HG02943 (cell line): Measurements from ENCODE around the gene DEXI.

ENCODE experiments used
- ATAC-seq: cut with Tn5 transposase; IDR thresholded peaks from one replicate; pipeline ENCODE4 v1.9.1; 2021; ENCODE audit warnings: mild to moderate bottlenecking, low read depth, moderate library complexity; ENCODE audit not compliant: unreplicated experiment

The DEXI gene

DNA sequence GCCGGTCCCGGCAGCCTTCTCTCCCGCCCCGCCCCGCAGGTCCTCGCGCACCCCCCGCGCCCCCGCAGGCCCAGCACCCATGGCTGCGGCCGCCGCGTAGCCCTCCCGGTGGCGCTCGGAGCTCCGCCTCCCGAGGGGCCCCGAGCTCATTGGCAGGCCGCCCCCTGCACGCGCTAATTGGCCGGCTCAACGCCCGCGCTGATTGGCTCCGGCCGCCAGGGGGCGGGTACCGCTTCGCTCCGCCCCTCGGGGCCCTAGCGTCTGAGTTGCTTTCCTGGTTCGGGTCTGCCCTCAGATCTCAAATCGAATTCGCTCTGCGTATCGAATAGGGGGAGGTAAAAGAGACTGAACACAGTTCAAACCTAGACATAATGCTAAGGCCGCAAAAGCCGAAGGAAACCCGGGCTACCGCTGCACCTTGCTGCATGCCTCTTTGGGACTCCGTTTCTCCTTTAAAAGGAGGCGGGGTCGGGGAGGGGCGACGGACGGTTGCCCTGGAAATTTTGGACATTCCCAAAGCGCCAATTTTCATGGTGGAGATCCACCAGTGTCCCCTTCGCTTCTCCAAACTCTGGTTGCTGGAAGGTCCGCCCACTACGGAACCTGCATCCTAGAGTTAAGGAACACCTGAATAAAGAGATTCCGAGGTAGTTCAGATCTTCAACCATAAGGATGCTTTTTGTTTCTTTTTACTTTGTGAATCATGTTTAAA lies at the start of gene DEXI:
Gene DEXI, minus strand, starts transcription at position 117 of the 712 bp plus-strand sequence. CDS start 463 bp downstream, outside the sequence.
- ATAC-seq = peak; percentile 42

DNA sequence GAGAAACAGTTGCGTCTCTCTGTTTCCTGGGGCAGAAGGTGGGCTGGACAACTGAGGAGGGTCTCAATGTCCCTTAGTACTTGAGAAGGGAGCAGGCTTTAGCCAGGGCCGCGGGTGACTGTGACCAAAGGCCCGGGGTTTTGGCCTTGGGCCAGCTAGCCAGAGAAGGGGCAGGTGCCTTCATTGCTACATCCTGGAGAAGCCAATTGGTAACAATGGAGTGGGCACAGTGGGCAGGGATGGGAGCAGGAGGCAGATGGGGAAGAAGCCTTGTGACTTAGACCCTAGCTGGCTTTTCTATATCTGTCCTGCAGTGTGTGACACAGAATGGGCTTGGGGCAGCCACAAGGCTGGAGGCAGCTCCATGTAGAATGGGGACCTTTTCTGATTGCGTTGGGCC lies 48.1 kb upstream of the DEXI start:
- no peak for ATAC-seq

GRCh38 chr16:10989559-10989958 lies 47.3 kb upstream of the DEXI start:
- no peak for ATAC-seq

GRCh38 chr16:10988879-10989278 lies 46.6 kb upstream of the DEXI start:
- ATAC-seq = no peak

- ATAC-seq = no peak
Measured at GRCh38 chr16:10988164-10988803, 46.0 kb upstream of the DEXI start.

DNA sequence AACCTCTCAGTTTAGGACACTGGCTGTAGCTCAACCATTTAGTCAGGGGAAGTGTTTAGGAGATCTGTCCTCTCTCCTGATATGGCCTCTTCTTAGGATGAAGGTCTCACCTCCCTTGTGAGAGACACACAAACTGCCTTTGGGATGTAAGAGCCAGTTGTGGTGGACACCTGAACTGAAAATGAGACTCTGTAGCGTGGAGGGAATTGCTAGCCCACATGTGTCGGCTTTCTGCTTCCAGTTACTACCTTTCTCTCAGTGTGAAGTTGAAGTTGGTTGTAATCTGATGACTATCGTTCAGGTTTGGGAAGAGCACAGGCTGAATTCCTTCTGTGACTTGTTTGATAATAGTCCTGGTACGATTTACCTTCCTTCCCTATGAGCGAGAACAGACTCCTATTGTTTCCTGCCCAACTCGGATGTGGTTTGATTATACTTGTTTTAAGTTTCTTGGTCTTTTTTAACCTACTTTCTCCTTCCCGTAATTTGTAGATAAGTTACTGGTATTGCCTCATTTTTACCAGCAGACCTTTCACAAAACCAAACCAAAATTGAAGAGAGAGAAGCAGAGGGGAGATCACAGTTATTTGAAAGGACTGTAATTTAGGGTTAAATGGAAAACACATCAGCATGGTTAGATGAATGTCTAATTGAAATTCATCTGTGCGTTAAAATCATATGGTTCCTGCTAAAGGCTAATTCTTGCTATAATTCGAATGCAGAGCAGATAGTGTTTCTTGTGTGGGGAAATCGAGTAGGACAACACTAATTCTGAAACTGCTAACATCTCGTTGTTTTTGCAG lies 45.3 kb upstream of the DEXI start:
- ATAC-seq = no peak

DNA sequence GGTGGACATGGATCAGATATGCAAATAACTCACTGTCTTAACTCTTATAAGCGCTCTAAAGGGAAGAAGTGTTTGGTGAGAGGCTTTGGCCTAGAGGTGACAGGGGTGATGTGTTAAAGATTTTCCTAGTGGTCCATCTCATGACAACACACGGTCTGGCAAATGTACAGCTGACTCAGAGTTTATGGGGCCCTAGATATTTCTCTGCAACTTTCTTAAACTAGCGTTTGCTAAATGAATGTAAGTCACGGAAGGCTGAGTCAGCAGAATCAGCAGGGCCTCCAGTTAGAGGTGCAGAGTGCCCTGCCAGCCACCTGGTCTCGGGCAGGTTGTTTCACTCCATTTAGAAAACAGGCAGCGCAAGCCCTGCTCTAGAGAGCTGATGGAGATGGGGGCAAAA lies 42.2 kb upstream of the DEXI start:
- ATAC-seq = no peak

DNA sequence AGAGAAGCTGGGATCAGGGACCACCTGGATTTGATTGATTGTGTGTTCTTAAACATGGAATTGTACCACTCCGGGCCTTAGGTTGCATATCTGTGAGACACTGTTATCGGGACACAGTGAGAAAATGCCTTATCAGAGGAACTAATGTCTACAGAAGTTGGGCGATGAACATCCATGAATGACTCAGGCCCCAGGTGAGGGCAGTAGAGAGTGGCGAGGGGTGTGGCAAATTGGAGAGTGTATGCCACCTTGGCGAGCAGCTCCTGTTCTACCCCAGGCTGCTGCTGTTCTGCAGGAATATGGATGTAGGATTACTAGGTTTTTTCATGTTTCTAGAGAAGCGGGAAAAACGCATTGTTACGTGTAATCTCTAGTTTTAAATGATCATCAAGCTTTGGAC lies 40.9 kb upstream of the DEXI start:
- peak; percentile 12 for ATAC-seq

DNA sequence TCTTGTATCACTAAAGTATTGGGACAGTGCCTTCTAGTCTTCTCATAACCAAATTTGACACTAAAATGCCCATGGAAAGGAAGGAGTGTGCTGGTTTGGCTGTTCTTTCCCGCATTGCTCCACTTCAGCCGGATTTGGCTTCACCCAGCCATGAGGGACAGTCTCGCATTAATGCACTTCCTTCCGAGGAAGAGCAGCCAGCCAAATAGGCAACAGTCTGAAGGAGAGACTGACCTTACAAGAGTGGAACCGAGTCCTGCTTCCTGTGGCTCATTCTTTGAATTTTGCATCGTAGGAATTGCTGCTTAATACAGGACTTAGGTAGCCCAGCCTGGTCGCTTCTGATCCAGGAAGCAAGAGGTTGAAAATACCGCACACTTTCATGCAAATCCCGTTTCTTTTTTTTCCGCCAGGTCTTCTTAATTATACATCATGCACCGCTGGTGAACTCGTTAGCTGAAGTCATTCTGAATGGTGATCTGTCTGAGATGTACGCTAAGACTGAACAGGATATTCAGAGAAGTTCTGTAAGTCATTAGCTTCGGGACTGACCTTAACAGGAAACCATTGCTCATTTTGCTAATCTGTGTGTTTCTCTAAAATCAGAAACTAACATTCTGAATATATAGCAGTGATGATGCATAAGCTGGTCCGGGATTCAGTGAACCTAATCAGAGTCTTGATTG lies 40.3 kb upstream of the DEXI start:
- ATAC-seq = peak; percentile 53

GRCh38 chr16:10981697-10982216 lies 39.5 kb upstream of the DEXI start:
- ATAC-seq = no peak

GRCh38 chr16:10980813-10981212 lies 38.5 kb upstream of the DEXI start:
- ATAC-seq = no peak

GRCh38 chr16:10979717-10980601 lies 37.7 kb upstream of the DEXI start:
- no peak for ATAC-seq

DNA sequence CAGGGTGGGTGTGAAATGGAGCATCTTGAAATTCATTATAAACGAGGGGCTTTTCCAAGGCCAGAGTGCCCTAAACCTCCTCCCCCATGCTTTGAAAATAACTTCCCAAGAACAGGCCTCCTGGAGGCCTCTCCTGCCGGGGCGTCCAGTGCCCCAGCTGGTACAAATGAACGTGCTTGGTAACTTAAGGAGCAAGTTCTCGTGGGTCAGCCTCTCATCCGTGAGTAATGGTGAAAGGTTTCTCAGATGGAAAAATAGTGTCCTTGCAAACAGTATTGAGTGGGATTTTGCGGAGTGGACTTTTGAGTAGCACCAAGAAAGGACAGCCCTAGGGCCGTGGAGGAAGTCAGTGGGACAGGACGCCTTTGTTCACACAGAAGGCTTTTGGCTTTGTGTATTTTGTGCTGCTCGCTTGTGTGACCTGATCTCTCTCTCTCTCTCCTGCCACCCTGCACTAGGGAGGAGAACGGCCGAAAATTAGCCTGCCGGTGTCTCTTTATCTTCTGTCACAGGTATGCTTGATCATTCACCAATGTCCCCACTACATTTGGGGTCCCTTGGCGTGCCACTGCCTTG lies 36.7 kb upstream of the DEXI start:
- no peak for ATAC-seq

GRCh38 chr16:10978124-10978523 lies 35.9 kb upstream of the DEXI start:
- ATAC-seq = no peak

DNA sequence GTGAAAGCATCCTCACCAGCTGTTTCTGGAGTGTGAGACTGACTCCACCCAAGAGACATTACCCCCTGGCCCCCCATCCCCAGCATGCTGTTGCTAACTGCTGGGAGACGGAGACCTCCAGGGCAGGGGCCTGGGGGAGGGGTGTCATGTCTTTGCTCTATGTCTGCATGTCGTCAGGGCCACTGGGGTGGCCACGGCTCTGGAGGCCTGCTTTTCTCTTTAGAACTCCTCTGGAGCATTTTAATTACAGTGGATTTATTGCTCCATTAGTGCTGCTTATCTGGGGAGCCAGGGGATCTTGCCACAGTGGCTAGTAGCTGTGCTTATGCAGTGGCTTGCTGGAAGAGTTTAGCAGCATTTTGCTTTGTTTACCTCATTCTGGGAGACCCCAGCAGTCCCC lies 34.4 kb upstream of the DEXI start:
- no peak for ATAC-seq

DNA sequence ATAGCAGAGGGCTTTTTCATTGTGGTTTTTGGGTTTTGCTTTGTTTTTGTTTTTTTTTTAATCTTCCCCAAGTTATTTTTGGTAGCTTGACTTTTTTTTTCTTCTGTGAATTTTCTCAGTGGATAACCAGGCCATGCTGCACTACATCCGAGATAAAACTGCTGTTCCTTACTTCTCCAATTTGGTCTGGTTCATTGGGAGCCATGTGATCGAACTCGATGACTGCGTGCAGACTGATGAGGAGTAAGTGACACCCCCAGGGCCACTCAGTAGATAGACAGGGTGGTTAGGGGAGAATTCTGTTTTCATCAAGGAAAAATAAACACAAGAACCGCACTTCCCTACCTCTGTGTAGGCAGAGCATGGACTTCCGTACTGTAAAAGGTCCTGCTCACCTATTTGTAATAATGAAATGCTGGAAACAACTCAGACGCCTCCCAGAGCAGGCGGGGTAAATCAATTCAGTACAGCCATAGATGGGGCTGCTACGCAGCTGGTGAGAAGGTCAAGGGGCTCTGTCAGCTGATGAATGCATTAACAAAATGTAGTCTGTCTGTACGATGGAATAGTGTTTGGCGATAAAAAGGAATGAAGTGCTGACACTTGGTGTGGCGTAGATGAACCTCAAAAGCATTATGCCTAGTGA lies 30.7 kb upstream of the DEXI start:
- no peak for ATAC-seq

- no peak for ATAC-seq
Measured at GRCh38 chr16:10972108-10972818, 30.0 kb upstream of the DEXI start.

DNA sequence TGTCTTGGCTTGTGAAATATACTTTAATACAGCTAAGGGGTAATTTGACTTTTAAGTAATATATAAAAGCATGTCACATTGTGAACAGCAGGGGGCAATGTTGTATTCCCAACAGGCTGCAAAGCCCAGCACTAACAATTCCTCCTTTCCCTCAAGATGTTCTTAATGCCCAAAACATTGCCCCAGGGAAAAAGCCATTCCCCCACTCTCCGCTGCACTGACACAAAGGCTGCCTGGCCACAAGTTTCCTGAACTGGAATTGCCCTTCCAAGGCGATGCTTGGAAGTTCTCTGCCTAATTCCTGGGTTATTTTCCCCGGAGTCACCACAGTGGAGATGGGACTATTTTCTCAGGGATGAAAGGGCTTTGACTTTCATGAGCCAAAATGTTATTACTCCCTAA lies 29.3 kb upstream of the DEXI start:
- ATAC-seq = no peak
